GM12878 (cell line): Measurements from ENCODE around the gene EID1.

Experiments used
- ETV6 ChIP-seq, 2 experiments: fragments of 450-650 bp in 1 of 2; IDR thresholded peaks in 1 of 2; conservative IDR thresholded peaks in 1 of 2; 2 replicates each; pipeline ENCODE4 v1.6.1; 2014; ENCODE audit warnings: antibody characterized with exemption in 1 of 2, borderline replicate concordance in 1 of 2, low read depth in 1 of 2, mild to moderate bottlenecking in 1 of 2, moderate library complexity in 1 of 2
- EZH2 ChIP-seq: IDR thresholded peaks from 2 replicates; pipeline ENCODE4 v1.6.1; 2012; ENCODE audit warnings: low read depth, mild to moderate bottlenecking, control low read depth, inconsistent platforms, low read length, borderline replicate concordance; ENCODE audit not compliant: control insufficient read depth

DNA sequence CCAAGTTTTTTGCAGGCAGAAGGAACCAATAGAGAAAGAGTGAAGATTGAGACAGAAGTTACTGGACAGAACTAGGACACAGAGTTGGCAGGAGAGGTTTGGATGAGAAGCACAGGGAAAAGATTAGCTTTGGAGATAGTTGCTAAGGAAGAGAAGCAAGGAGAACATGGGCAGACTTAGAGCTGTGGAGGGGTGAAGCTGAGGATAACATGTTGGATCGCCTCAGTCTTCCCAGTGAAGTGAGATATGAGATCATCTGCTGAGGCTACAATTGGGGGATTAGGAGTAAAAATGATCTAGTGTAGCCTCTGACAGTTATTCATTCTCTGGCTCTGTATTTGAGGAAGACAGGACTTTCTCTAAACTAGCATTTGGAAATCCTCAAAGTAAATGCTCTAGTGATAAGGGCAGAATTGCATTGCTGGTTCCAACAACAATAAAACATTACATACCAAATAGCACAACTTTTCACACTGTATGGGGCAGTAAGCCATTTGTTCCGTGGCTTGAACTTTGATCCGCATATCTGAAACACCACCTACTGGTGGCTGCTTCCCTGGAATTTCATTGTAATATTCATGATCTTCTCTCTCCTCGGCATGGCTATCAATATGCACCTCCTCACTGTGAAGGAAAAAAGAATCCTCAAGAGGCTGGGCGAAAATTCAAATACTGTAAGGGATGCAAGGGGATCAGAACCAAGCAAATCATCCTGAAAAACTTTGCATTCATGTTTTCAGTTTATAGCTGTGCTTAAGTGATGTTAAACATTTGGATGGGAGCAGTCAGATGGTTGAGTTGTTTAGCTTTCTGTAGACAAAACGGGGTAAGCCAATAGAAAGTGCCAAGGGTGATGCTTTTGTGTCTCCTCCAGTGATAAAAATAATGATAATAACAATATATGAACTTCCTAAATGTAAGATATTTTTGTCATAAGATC lies 22.2 kb upstream of the EID1 start:
- TF ChIP-seq ETV6 (conservative IDR thresholded peaks at IDR 0.05 in 1 of 2, IDR thresholded peaks at IDR 0.05 in 1 of 2; ENCODE audit: borderline replicate concordance in 1 of 2, low read depth in 1 of 2): no peak
- no peak for TF ChIP-seq EZH2
